Measurements from ENCODE around the gene AMD1.
"Not testable (repeated sequence)": the region's sequence is repeated elsewhere in the genome, so short reads cannot be mapped to it uniquely, and the experiment has no call there.

AMD1 gene

DNA sequence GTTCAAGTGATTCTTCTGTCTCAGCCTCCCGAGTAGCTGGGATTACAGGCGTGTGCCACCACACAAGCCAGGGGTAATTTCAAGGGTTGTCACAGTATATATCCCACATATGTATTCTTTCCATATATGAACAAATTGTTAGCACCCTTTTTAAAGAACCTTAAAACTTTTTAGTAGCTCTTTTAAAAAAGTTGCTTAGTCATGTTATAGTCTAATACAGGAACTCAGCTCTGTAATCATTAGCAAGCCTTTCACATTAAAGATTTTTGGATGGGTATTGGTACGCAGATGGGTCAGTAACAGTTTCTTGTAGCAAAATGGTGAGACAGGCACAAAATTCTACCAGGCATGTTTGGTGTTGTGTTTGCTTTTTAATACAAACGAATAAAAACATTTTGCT lies 10.9 kb downstream of the AMD1 start:
- TF ChIP-seq, protein P1, sequence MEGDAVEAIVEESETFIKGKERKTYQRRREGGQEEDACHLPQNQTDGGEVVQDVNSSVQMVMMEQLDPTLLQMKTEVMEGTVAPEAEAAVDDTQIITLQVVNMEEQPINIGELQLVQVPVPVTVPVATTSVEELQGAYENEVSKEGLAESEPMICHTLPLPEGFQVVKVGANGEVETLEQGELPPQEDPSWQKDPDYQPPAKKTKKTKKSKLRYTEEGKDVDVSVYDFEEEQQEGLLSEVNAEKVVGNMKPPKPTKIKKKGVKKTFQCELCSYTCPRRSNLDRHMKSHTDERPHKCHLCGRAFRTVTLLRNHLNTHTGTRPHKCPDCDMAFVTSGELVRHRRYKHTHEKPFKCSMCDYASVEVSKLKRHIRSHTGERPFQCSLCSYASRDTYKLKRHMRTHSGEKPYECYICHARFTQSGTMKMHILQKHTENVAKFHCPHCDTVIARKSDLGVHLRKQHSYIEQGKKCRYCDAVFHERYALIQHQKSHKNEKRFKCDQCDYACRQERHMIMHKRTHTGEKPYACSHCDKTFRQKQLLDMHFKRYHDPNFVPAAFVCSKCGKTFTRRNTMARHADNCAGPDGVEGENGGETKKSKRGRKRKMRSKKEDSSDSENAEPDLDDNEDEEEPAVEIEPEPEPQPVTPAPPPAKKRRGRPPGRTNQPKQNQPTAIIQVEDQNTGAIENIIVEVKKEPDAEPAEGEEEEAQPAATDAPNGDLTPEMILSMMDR (IDR thresholded peaks at IDR 0.05; ENCODE audit: borderline replicate concordance, insufficient read depth, low read depth, low read length): no peak
- H3K4me3 ChIP-seq (ENCODE audit: low read depth, low read length): no peak overlapping the region

DNA sequence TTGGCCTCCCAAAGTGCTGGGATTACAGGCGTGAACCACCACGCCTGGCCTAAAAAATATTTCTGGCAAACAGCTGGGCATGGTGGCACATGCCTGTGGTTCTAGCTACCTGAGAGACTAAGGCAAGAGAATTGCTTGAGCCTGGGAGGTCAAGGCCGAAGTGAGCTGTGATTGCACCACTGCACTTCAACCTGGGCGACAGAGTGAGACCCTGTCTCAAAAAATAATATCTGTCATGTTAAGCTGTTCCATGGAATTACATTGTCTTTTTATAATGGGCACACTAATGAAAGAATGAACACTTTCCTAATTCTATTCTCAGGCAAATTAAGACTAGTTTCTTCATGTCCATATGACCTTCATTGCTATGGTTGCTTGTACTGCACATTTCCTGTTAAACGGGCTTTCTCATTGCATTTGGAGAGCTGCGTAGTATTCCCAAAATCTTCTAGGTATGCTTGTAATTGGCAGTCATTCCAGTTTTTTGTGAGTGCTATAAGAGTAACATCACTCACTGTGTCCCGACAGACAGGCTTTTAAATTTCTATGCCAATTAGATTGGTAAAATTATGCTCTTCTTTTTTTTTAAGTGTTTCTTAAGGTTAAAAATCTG lies 12.1 kb downstream of the AMD1 start:
- TF ChIP-seq, protein P1 (IDR thresholded peaks at IDR 0.05; ENCODE audit: borderline replicate concordance, insufficient read depth, low read depth, low read length): no peak
- H3K4me3 ChIP-seq (ENCODE audit: low read depth, low read length): no peak overlapping the region

DNA sequence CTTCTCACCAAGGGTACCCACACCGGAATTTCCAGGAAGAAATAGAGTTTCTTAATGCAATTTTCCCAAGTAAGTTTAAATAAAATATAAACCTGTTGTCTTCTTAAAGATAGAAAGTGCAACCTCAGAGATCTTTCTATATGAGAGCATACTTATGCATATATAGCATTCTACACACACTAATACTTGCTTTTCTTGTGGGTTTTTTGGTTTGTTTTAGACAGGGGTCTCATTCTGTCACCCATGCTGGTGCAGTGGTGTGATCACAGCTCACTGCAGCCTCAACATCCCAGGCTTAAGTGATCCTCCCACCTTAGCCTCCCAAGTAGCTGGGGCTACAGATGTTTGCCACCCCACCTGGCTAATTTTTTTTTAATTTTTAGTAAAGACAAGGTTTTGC lies 15.7 kb downstream of the AMD1 start:
- TF ChIP-seq, protein P1 (IDR thresholded peaks at IDR 0.05; ENCODE audit: borderline replicate concordance, insufficient read depth, low read depth, low read length): no peak
- no peak overlapping the region for H3K4me3 ChIP-seq (ENCODE audit: low read depth, low read length)

- TF ChIP-seq, protein P1 (IDR thresholded peaks at IDR 0.05; ENCODE audit: borderline replicate concordance, insufficient read depth, low read depth, low read length): no peak
- H3K4me3 ChIP-seq (ENCODE audit: low read depth, low read length): no peak overlapping the region
These were observed 21.5 kb downstream of the AMD1 start for GRCh38 chr6:110895907-110896608.

DNA sequence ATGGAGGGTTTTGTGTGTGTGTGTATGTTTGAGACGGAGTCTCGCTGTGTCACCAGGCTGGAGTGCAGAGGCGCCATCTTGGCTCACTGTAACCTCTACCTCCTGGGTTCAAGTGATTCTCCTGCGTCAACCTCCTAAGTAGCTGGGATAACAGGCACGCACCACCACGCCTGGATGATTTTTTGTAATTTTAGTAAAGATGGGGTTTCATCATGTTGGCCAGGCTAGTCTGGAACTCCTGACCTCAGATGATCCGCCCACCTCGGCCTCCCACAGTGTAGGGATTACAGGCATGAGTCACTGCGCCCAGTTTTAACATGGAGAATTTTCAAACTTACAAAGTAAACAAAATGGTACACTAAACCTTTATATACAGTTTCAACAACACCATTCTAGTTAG lies 22.8 kb downstream of the AMD1 start:
- TF ChIP-seq, protein P1 (IDR thresholded peaks at IDR 0.05; ENCODE audit: borderline replicate concordance, insufficient read depth, low read depth, low read length): no peak
- no peak overlapping the region for H3K4me3 ChIP-seq (ENCODE audit: low read depth, low read length)

DNA sequence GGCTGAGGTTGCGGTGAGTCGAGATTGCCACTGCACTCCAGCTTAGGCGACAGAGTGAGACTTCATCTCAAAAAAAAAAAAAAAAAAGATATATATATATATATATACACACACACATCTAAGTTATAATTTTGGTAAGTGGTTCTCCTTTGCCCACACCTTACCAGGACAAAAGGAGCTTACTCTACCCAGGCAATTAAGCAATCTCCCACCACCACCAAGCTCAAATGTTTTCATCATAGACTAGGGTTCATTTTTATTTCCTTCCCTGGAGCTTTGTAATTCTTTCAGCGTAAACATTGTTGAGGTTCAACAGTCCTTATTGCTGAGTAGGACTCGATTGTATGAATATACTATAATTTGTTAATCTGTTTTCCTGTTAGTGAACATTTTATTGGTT lies 23.5 kb downstream of the AMD1 start:
- H3K4me3 ChIP-seq (ENCODE audit: low read depth, low read length): no peak overlapping the region
- TF ChIP-seq, protein P1 (IDR thresholded peaks at IDR 0.05; ENCODE audit: borderline replicate concordance, insufficient read depth, low read depth, low read length): no peak

DNA sequence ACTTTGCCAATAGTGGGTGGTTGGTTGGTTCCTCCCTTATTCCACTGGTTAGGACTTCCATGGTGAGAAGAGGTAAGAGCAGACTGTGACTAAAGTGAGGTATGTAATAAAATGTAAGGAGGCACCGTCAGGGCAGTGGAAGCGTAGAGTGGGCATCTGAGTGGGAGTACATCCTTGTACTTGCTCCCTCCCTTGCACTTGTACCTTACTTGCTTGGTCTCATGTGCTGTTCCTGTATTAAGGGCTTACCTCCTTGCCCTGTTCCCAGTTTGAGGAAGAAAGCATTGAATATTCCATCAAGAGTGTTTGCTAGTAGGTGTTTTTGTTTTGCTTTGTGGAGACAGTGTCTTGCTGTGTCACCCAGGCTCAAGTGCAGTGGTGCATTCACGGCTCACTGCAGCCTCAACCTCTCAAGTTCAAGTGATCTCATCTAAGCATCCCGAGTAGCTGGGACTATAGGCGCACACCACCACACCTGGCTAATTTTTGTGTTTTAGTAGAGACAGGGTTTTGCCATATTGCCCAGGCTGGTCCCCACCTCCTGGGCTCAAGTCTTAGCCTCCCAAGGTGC lies 25.5 kb downstream of the AMD1 start:
- H3K4me3 ChIP-seq (ENCODE audit: low read depth, low read length): no peak overlapping the region
- TF ChIP-seq, protein P1 (IDR thresholded peaks at IDR 0.05; ENCODE audit: borderline replicate concordance, insufficient read depth, low read depth, low read length): no peak

DNA sequence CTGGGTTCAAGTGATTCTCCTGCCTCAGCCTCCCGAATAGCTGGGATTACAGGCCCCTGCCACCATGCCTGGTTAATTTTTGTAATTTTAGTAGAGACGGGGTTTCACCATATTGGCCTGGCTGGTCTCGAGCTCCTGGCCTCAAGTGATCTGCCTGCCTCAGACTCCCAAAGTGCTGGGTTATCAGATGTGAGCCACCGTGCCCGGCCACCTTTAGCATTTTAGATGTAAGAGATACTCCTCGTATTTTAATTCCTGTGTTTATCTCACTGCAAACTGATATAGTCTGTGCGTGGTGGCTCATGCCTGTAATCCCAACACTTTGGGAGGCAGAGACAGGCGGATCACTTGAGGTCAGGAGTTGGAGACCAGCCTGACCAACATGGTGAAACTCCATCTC lies 27.0 kb downstream of the AMD1 start:
- H3K4me3 ChIP-seq (ENCODE audit: low read depth, low read length): not testable (repeated sequence)

Measured in GM12875 (cell line).